Panc1 (cell line): Measurements from ENCODE around the gene AKAP13. TPM values are rescaled to one million over a fixed set of nuclear protein-coding genes. Genes with fewer than 3 reads are reported as not detected.

Source experiments
- ATAC-seq: fragments of 200-7000 bp; cut with Tn5 transposase; 2 replicates; pipeline ENCODE4 v1.9.1; 2020; ENCODE audit warnings: mild to moderate bottlenecking, moderate library complexity
- Bru-seq: library from RNA; stranded (reverse); fragments of 400-500 nt; gene quantifications from one replicate; lab custom pipeline; 2021; lab: Mats Ljungman, UMichigan
- BruChase-seq, 2 experiments: library from RNA; stranded (reverse); fragments of 400-500 nt; gene quantifications; one replicate each; lab custom pipeline; 2021; lab: Mats Ljungman, UMichigan
- BruUV-seq: library from RNA; stranded (reverse); fragments of 400-500 nt; replicated peaks from 2 replicates; lab custom pipeline; 2021; lab: Mats Ljungman, UMichigan
- CTCF ChIA-PET: fragments of 300-600 bp; sonication (Branson Sonifier 250); formaldehyde crosslinking; loops from one replicate; lab custom pipeline; 2022; ENCODE audit warnings: antibody characterized with exemption; lab: Charles Lee
- POLR2A ChIA-PET: fragments of 300-600 bp; sonication (Branson Sonifier 250); formaldehyde crosslinking; loops from one replicate; lab custom pipeline; 2022; ENCODE audit warnings: antibody characterized with exemption; lab: Charles Lee
- DNase-seq: peaks from one replicate; pipeline ENCODE4 v3.0.0-alpha.2; 2010; ENCODE audit warnings: low read depth, low spot score
- H3K27ac ChIP-seq: 2 replicates; pipeline ENCODE4 v1.5.1; 2011; ENCODE audit warnings: mild to moderate bottlenecking, low read length, inconsistent platforms
- H3K27me3 ChIP-seq: fragments of 200-500 bp; sonication (Bioruptor generic); 2 replicates; pipeline ENCODE4 v1.6.0; 2014; ENCODE audit warnings: low read length, inconsistent platforms; ENCODE audit not compliant: control insufficient read depth, insufficient read depth
- H3K36me3 ChIP-seq: fragments of 200-500 bp; sonication (Bioruptor generic); 2 replicates; pipeline ENCODE4 v1.5.1; 2014; ENCODE audit warnings: inconsistent platforms, mild to moderate bottlenecking, low read length, moderate library complexity; ENCODE audit not compliant: control insufficient read depth, insufficient read depth
- H3K4me1 ChIP-seq: 2 replicates; pipeline ENCODE4 v1.5.1; 2011; ENCODE audit warnings: inconsistent platforms, mild to moderate bottlenecking, low read length, moderate library complexity; ENCODE audit not compliant: control insufficient read depth, insufficient read depth
- H3K4me3 ChIP-seq, 2 experiments: 2 replicates each; pipeline ENCODE4 v1.5.1; 2011 to 2012; ENCODE audit warnings: low read depth in 2 of 2, low read length in 2 of 2, mild to moderate bottlenecking in 2 of 2, inconsistent platforms in 1 of 2, moderate library complexity in 1 of 2
- H3K9me3 ChIP-seq: fragments of 200-500 bp; sonication (Bioruptor generic); 2 replicates; pipeline ENCODE4 v1.5.1; 2014; ENCODE audit warnings: low read depth, mild to moderate bottlenecking, inconsistent platforms, low read length, moderate library complexity; ENCODE audit not compliant: control insufficient read depth, insufficient read depth
- POLR2AphosphoS5 ChIP-seq: IDR thresholded peaks from 2 replicates; pipeline ENCODE4 v1.6.1; 2012; ENCODE audit warnings: mild to moderate bottlenecking, low read depth, low read length, moderate library complexity
- REST ChIP-seq, 2 experiments: IDR thresholded peaks; 2 replicates each; pipeline ENCODE4 v1.6.1; 2011 to 2012; ENCODE audit warnings: low read depth in 2 of 2, control low read depth in 1 of 2, low read length in 1 of 2, mild to moderate bottlenecking in 1 of 2, moderate library complexity in 1 of 2; ENCODE audit not compliant: insufficient read depth in 1 of 2
- SIN3A ChIP-seq: IDR thresholded peaks from 2 replicates; pipeline ENCODE4 v1.6.1; 2012; ENCODE audit warnings: low read depth, mild to moderate bottlenecking, low read length, moderate library complexity, borderline replicate concordance; ENCODE audit not compliant: insufficient read depth
- TCF7L2 ChIP-seq: IDR thresholded peaks from 2 replicates; pipeline ENCODE4 v1.6.1; 2011; ENCODE audit warnings: mild to moderate bottlenecking, low read depth, low read length, inconsistent platforms
- in situ Hi-C: cut with HindIII; loops from 2 replicates; pipeline ENCODE4 v1.10.0; 2016; ENCODE audit warnings: low sequenced_read_pairs, low pct_unique_long_range_greater_than_20kb
- intact Hi-C: fragments of 100-400 bp; cut with micrococcal nuclease; formaldehyde crosslinking; loops from one replicate; pipeline ENCODE4 v1.10.0; 2022; ENCODE audit not compliant: unreplicated experiment
- long read RNA-seq: library from polyadenylated mRNA; unstranded; transcript quantifications from one replicate; pipeline ENCODE4 v2.0.0, GENCODE V29; 2021; ENCODE audit not compliant: unreplicated experiment
- polyA plus RNA-seq: library from polyadenylated mRNA; unstranded; fragments of >200 nt; gene quantifications from one replicate; pipeline ENCODE4 v1.2.1, GENCODE V29; 2012; ENCODE audit warnings: missing spikeins; ENCODE audit not compliant: insufficient read length
- total RNA-seq: library from RNA; stranded (reverse); gene quantifications from one replicate; pipeline ENCODE4 v1.2.1, GENCODE V29; 2021; ENCODE audit not compliant: unreplicated experiment
- TF ChIP-seq, protein P1 (sequence below): fragments of 450-650 bp; IDR thresholded peaks from 2 replicates; pipeline ENCODE4 v1.5.1; 2017; ENCODE audit warnings: mild to moderate bottlenecking

AKAP13 gene
- 94.2 TPM for total RNA-seq
- 45.1 TPM for polyA plus RNA-seq
- Bru-seq, nascent RNA: percentile 96 among the genes with signal in this experiment
- percentile 88 among the genes with signal in this experiment for BruChase-seq, experiment 1, labeled RNA remaining after a 2-hour chase
- percentile 86 among the genes with signal in this experiment for BruChase-seq, experiment 2, labeled RNA remaining after a 6-hour chase
- long read RNA-seq, full-length matches to known transcripts: 12 of 132 reads
- long read RNA-seq, partial matches to known transcripts: 64 of 132 reads
- long read RNA-seq, other reads (novel, unspliced or antisense): 56 of 132 reads

GRCh38 chr15:85380217-85380811 lies at the start of gene AKAP13:
TSS of gene AKAP13 (plus strand) at chr15:85380603. CDS start at chr15:85485721, 105,118 bp downstream.
- ATAC-seq (peak; percentile 92), DNase-seq (peak; percentile 96)
- no TSS peak for BruUV-seq
- Histone ChIP-seq H3K27me3 (no peaks in the 10 kb centered on the region), H3K36me3 (no peaks in the 10 kb centered on the region), H3K4me3 (peak within 1 kb of the TSS; percentile 65 to 80), H3K27ac (peak within 1 kb of the TSS; percentile 92), H3K4me1 (peaks cover 26% of the 10 kb centered on the region), H3K9me3 (no peaks in the 10 kb centered on the region)
- CTCF ChIA-PET: interaction anchor here (0.6 kb wide), 1 partner anchor 9 kb away, joined by 5 read pairs; no protein-coding TSS in a partner anchor
- TF ChIP-seq REST (IDR thresholded peaks at IDR 0.05; ENCODE audit: insufficient read depth in 1 of 2, low read depth in 2 of 2, low read length in 1 of 2) (no peak), TCF7L2 (peak; percentile 62; the same call in 1 of the 2 replicates)
- intact Hi-C loops: loop anchor here (2.0 kb wide), 1 partner anchor 48 kb away; no protein-coding TSS in a partner anchor
- POLR2A ChIA-PET: interaction anchor here (0.6 kb wide), 1 partner anchor 31 kb away, joined by 5 read pairs; no protein-coding TSS in a partner anchor
- in situ Hi-C loops: no loop called here

GRCh38 chr15:85330901-85331588 lies 49.4 kb upstream of the AKAP13 start:
- Histone ChIP-seq H3K4me1 (peaks cover 37% of the 10 kb centered on the region), H3K4me3 (peak overlapping the region; percentile 8 to 66; a peak in 3 of 4 replicates), H3K27me3 (no peaks in the 10 kb centered on the region), H3K9me3 (no peaks in the 10 kb centered on the region), H3K27ac (peak overlapping the region; percentile 92), H3K36me3 (no peaks in the 10 kb centered on the region)
- ATAC-seq: peak; percentile 90
- in situ Hi-C loops (no loop called here), intact Hi-C loops (loop anchor here (2.0 to 5.0 kb wide), 2 partner anchors 82 to 156 kb away; no protein-coding TSS in a partner anchor)
- TF ChIP-seq TCF7L2: peak; percentile 80; the same call in 1 of the 2 replicates
- TF ChIP-seq, protein P1, sequence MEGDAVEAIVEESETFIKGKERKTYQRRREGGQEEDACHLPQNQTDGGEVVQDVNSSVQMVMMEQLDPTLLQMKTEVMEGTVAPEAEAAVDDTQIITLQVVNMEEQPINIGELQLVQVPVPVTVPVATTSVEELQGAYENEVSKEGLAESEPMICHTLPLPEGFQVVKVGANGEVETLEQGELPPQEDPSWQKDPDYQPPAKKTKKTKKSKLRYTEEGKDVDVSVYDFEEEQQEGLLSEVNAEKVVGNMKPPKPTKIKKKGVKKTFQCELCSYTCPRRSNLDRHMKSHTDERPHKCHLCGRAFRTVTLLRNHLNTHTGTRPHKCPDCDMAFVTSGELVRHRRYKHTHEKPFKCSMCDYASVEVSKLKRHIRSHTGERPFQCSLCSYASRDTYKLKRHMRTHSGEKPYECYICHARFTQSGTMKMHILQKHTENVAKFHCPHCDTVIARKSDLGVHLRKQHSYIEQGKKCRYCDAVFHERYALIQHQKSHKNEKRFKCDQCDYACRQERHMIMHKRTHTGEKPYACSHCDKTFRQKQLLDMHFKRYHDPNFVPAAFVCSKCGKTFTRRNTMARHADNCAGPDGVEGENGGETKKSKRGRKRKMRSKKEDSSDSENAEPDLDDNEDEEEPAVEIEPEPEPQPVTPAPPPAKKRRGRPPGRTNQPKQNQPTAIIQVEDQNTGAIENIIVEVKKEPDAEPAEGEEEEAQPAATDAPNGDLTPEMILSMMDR: peak; percentile 99
- 0 out of 2 replicates have a peak, but pooled peaks have one; percentile 60 for TF ChIP-seq SIN3A
- no peak for TF ChIP-seq REST (IDR thresholded peaks at IDR 0.05; ENCODE audit: insufficient read depth in 1 of 2, low read depth in 2 of 2, low read length in 1 of 2)
- peak; percentile 62; the same call in 1 of the 2 replicates for TF ChIP-seq POLR2AphosphoS5
- POLR2A ChIA-PET: interaction anchor here (0.5 to 0.7 kb wide), 3 partner anchors 73 to 83 kb away, joined by 3 to 5 read pairs (median 4); no protein-coding TSS in a partner anchor
- CTCF ChIA-PET: interaction anchor here (0.7 to 2.6 kb wide), 12 partner anchors 25 to 463 kb away, joined by 3 to 26 read pairs (median 3); no protein-coding TSS in a partner anchor
- no TSS peak for BruUV-seq
- peak; percentile 89 for DNase-seq
